Caco-2 (cell line): ENCODE measurements around the gene CEP85L. TPM values are rescaled to one million over a fixed set of nuclear protein-coding genes. Genes with fewer than 3 reads are reported as not detected.

Experiments
- BruUV-seq: library from RNA; stranded (reverse); fragments of 400-500 nt; replicated peaks from 2 replicates; lab custom pipeline; 2021; lab: Mats Ljungman, UMichigan
- CTCF ChIA-PET: fragments of 300-600 bp; sonication (Branson Sonifier 250); formaldehyde crosslinking; loops from one replicate; lab custom pipeline; 2022; ENCODE audit warnings: antibody characterized with exemption; lab: Charles Lee
- POLR2A ChIA-PET: fragments of 300-600 bp; sonication (Branson Sonifier 250); formaldehyde crosslinking; loops from one replicate; lab custom pipeline; 2022; ENCODE audit warnings: antibody characterized with exemption; lab: Charles Lee
- DNase-seq, 2 experiments: peaks; one replicate each; pipeline versions ENCODE4 v3.0.0 to v3.0.0-alpha.2; 2020 to 2022
- H3K27me3 ChIP-seq: replicated peaks from 2 replicates; pipeline ENCODE4 v1.6.0; 2011; ENCODE audit warnings: low read length; ENCODE audit not compliant: control insufficient read depth, insufficient read depth
- H3K36me3 ChIP-seq: 2 replicates; pipeline ENCODE4 v1.5.1; 2011; ENCODE audit warnings: low read length; ENCODE audit not compliant: control insufficient read depth, insufficient read depth
- H3K4me1 ChIP-seq: fragments of 250-450 bp; sonication (Bioruptor Pico); 2 replicates; pipeline ENCODE4 v1.5.1; 2020; ENCODE audit warnings: mild to moderate bottlenecking
- H3K4me3 ChIP-seq: 2 replicates; pipeline ENCODE4 v1.5.1; 2011; ENCODE audit warnings: low read depth, mild to moderate bottlenecking, control low read depth, low read length
- H3K9me3 ChIP-seq: fragments of 250-450 bp; sonication (Bioruptor Pico); 2 replicates; pipeline ENCODE4 v1.5.1; 2020; ENCODE audit warnings: mild to moderate bottlenecking, moderate library complexity
- H3K27ac Mint-ChIP-seq: one replicate; pipeline ENCODE4 v1.8.0; 2022; ENCODE audit warnings: mixed read lengths; ENCODE audit not compliant: unreplicated experiment
- H3K27me3 Mint-ChIP-seq: one replicate; pipeline ENCODE4 v1.8.0; 2022; ENCODE audit warnings: mixed read lengths; ENCODE audit not compliant: insufficient read depth, unreplicated experiment
- H3K36me3 Mint-ChIP-seq: one replicate; pipeline ENCODE4 v1.8.0; 2022; ENCODE audit warnings: mild to moderate bottlenecking, mixed read lengths; ENCODE audit not compliant: insufficient read depth, unreplicated experiment
- H3K4me1 Mint-ChIP-seq: one replicate; pipeline ENCODE4 v1.8.0; 2022; ENCODE audit warnings: low read depth, mixed read lengths; ENCODE audit not compliant: unreplicated experiment
- H3K4me3 Mint-ChIP-seq: one replicate; pipeline ENCODE4 v1.8.0; 2022; ENCODE audit warnings: mild to moderate bottlenecking, moderate library complexity, mixed read lengths; ENCODE audit not compliant: unreplicated experiment
- H3K9me3 Mint-ChIP-seq: one replicate; pipeline ENCODE4 v1.8.0; 2022; ENCODE audit warnings: mixed read lengths; ENCODE audit not compliant: unreplicated experiment
- intact Hi-C: fragments of 100-400 bp; cut with micrococcal nuclease; formaldehyde crosslinking; loops from one replicate; pipeline ENCODE4 v1.10.0; 2022; ENCODE audit not compliant: unreplicated experiment
- total RNA-seq: library from RNA; stranded (reverse); gene quantifications from 2 replicates; pipeline ENCODE4 v1.2.3, GENCODE V29; 2022
- TF ChIP-seq, protein P1 (sequence below), 2 experiments: fragments of 200-600 bp in 1 of 2; IDR thresholded peaks; 1 replicate in 1 of 2; 2 replicates in 1 of 2; pipeline versions ENCODE4 v1.5.1 to v1.8.0; 2011 to 2022; ENCODE audit warnings: antibody characterized with exemption in 1 of 2, control low read depth in 1 of 2, inconsistent platforms in 1 of 2, low read depth in 1 of 2, low read length in 1 of 2, mild to moderate bottlenecking in 1 of 2, moderate library complexity in 1 of 2; ENCODE audit not compliant: insufficient read depth in 1 of 2, severe bottlenecking in 1 of 2, unreplicated experiment in 1 of 2

Gene CEP85L
- total RNA-seq, 1 experiment from 2014 or later: 0.29 TPM

DNA sequence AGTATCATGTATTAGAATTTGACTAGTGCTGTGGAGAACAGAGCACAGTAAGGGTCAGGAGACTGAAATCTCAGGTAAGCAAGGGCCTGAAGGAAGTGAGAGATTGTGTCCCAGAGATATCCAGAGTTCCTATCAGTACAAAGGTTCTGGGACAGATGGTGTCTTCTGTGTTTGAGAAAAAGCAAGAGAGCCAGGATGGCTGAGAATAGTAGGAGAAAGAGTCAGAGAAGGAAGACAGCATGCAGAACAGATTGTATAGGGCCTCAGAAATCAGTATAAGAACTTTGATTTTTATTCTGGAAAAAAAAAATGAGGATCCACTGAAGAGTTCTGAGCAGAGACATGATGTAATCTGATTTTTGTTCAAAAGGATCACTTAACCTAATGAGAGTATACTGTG lies 178.1 kb downstream of the CEP85L start:
- no peak overlapping the region for H3K27ac Mint-ChIP-seq
- CTCF ChIA-PET: no interaction called here

DNA sequence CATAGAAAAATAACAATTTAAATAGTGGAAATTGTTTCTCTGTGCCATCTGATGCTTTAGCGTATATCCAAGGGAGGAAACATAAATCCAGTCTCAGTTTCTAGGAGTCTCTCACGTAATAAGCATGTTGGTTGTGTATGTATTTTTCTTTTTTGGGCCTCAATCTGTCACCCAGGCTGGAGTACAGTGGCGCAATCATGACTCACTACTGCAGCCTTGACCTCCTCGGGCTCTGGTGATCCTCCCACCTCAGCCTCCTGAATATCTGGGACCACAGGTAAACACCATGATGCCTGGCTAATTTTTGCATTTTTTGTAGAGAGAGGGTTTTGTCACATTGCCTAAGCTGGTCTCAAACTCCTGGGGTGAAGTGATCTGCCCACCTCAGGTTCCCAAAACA lies 181.9 kb downstream of the CEP85L start:
- no peaks in the 10 kb centered on the region for H3K4me1 Mint-ChIP-seq
- Histone ChIP-seq H3K4me1 (no peaks in the 10 kb centered on the region), H3K27me3 (no peaks in the 10 kb centered on the region), H3K4me3 (no peak overlapping the region), H3K9me3 (no peaks in the 10 kb centered on the region), H3K36me3 (no peaks in the 10 kb centered on the region)
- TF ChIP-seq, protein P1, sequence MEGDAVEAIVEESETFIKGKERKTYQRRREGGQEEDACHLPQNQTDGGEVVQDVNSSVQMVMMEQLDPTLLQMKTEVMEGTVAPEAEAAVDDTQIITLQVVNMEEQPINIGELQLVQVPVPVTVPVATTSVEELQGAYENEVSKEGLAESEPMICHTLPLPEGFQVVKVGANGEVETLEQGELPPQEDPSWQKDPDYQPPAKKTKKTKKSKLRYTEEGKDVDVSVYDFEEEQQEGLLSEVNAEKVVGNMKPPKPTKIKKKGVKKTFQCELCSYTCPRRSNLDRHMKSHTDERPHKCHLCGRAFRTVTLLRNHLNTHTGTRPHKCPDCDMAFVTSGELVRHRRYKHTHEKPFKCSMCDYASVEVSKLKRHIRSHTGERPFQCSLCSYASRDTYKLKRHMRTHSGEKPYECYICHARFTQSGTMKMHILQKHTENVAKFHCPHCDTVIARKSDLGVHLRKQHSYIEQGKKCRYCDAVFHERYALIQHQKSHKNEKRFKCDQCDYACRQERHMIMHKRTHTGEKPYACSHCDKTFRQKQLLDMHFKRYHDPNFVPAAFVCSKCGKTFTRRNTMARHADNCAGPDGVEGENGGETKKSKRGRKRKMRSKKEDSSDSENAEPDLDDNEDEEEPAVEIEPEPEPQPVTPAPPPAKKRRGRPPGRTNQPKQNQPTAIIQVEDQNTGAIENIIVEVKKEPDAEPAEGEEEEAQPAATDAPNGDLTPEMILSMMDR (IDR thresholded peaks at IDR 0.05; ENCODE audit: insufficient read depth in 1 of 2, low read depth in 1 of 2, low read length in 1 of 2, severe bottlenecking in 1 of 2, unreplicated experiment in 1 of 2): no peak
- H3K36me3 Mint-ChIP-seq: no peaks in the 10 kb centered on the region
- H3K27ac Mint-ChIP-seq: no peak overlapping the region
- DNase-seq: no peak
- intact Hi-C loops: no loop called here
- no peaks in the 10 kb centered on the region for H3K9me3 Mint-ChIP-seq
- no peak overlapping the region for H3K4me3 Mint-ChIP-seq
- POLR2A ChIA-PET: no interaction called here
- H3K27me3 Mint-ChIP-seq: peaks cover 4% of the 10 kb centered on the region
- BruUV-seq: no TSS peak
- CTCF ChIA-PET: no interaction called here

More for the DNA sequence above, 178.1 kb downstream of the CEP85L start:
- Histone ChIP-seq H3K9me3 (no peaks in the 10 kb centered on the region), H3K4me3 (no peak overlapping the region), H3K4me1 (no peaks in the 10 kb centered on the region), H3K36me3 (no peaks in the 10 kb centered on the region), H3K27me3 (no peaks in the 10 kb centered on the region)
- Mint-ChIP-seq H3K9me3 (no peaks in the 10 kb centered on the region), H3K4me1 (no peaks in the 10 kb centered on the region), H3K27me3 (no peaks in the 10 kb centered on the region), H3K4me3 (no peak overlapping the region), H3K36me3 (no peaks in the 10 kb centered on the region)
- BruUV-seq: no TSS peak
- TF ChIP-seq, protein P1 (IDR thresholded peaks at IDR 0.05; ENCODE audit: insufficient read depth in 1 of 2, low read depth in 1 of 2, low read length in 1 of 2, severe bottlenecking in 1 of 2, unreplicated experiment in 1 of 2): no peak
- DNase-seq: no peak
- intact Hi-C loops: no loop called here
- POLR2A ChIA-PET: no interaction called here

DNA sequence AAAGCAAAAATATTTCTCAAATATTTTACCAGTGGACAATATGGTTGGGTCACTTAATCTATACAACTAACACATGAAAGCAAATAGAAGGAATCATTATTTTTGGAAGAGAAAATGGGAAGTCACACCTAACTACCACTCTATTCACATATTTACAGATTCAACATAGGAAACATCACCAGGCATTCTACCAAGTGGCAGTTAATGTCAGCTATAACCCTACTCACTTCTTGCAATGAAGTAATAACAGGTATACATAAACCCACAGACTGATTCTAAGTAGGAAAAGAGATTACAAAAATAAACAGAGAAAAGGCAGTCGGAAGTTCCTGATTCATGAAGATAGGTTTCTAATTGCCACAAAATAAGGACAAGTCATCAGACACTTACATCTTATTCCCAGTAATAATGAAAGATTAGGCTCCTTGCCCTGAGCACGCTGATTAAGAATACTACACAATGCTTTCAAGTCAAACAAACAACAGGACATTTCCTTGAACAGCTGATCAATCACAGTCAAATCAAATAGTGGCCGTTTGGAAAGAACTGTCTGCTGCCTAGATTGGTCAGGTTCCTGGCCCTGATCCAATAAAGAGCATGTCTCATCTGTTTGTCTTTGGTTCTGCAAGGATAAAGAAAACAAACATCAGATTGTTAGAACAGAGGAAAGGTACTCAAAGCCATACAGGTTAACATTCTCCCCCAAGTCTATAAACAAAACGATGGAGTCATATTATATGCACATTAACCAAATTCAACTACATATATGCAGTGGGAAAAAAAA lies 182.5 kb downstream of the CEP85L start:
- H3K4me3 ChIP-seq: no peak overlapping the region
- TF ChIP-seq, protein P1 (IDR thresholded peaks at IDR 0.05; ENCODE audit: insufficient read depth in 1 of 2, low read depth in 1 of 2, low read length in 1 of 2, severe bottlenecking in 1 of 2, unreplicated experiment in 1 of 2): no peak
- no peaks in the 10 kb centered on the region for H3K4me1 ChIP-seq
- H3K27me3 ChIP-seq: no peaks in the 10 kb centered on the region
- H3K9me3 ChIP-seq: no peaks in the 10 kb centered on the region
- no peak for DNase-seq
- peaks cover 4% of the 10 kb centered on the region for H3K27me3 Mint-ChIP-seq
- no TSS peak for BruUV-seq
- no peaks in the 10 kb centered on the region for H3K4me1 Mint-ChIP-seq
- H3K36me3 Mint-ChIP-seq: no peaks in the 10 kb centered on the region
- no peaks in the 10 kb centered on the region for H3K9me3 Mint-ChIP-seq
- ChIA-PET CTCF (no interaction called here), POLR2A (no interaction called here)
- intact Hi-C loops: no loop called here
- no peak overlapping the region for H3K27ac Mint-ChIP-seq
- no peaks in the 10 kb centered on the region for H3K36me3 ChIP-seq
- no peak overlapping the region for H3K4me3 Mint-ChIP-seq
